EL (cell line): ENCODE data around the gene EYA2.
"Not testable (repeated sequence)": the region's sequence is repeated elsewhere in the genome, so short reads cannot be mapped to it uniquely, and the experiment has no call there.

Experiments
- DNase-seq: peaks from one replicate; pipeline ENCODE4 v3.0.0-alpha.2; 2016

Gene EYA2

GRCh38 chr20:46895906-46896242 lies 1.2 kb downstream of the EYA2 start:
- DNase-seq, result no peak

DNA sequence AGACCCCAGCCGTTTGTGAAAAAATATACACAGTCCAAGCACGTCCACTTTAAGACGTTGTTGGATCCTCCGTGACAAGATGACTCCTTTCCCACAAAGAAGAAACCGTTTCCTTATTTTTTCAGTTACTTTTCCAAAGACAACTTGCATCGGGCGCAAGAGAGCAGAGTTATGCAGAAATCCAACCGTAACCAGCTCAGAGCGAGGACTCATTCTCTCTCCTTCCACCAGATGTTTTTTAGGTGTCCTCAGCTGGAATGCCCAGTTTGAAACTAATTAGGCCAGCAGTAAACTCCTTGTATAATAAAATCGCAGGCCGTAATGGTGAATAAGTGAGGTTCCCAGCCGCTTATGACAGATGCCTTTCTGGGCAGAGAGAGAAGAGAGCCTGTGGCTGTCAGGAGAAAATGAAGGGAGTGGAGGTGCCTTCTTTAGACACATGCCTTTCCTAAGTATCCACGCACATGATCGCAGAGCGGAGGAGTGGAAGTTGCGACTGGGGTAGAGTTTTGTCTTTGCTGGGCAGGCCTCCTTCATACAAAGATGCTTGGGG lies 2.8 kb downstream of the EYA2 start:
- DNase-seq, result no peak

DNA sequence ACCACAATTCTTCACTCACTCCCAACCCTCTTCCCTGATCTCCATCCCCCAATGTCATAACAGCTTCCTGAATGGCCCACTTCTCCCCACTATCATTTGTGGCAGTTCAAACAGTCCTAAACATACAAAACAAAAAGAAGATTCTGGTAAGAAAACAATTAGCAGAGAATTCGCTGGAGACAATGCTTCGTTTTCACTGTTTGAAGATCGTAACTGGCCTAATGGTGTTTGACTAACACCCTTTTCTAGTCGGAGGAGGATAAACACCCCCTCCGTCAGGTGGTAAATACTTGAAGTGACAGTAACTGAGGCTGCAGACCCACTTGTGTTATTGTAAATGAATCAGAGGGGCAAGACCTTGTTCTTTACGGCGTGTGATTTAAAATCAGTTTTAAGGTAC lies 3.8 kb downstream of the EYA2 start:
- DNase-seq, result no peak

- no peak for DNase-seq
Observed at GRCh38 chr20:46899621-46900020, 5.0 kb downstream of the EYA2 start.

DNA sequence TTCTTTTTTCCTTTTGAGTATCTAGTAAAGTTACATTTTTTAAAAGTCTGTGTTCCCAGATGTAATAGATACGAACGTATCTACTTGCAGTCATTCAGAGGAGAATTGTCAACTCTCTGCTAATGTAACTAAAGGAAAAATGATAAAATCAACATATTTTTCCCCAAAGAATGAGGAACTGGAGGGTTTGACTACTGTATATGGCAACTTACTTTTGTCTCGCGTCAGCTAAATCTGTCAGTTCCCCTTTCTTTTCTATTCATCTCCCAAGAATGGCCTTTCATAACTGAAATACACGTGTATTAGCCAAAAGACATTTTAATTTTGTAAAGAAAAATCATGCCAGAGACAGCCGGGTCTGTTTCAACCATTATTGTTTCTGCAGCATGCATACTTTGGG lies 5.4 kb downstream of the EYA2 start:
- DNase-seq, result no peak

DNA sequence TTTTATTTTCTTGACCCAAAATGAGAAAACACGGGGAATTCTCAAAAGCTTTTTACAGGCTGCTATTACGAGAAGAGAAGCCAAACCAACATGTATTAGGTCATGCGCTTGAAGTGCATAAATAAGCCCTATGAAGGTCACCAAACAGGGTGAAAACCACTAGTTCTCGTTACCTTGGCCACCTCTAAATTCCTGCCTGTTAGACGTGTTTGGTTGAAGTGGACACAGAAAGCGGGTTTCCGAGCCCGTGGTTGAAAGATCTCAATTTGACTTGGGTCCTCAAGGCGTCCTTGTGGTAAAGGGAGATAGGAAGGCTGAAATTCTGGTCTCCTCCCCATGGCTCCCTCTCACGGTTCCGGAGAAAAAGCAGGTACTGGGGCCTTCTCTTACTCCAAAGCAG lies 6.2 kb downstream of the EYA2 start:
- no peak for DNase-seq

GRCh38 chr20:46901638-46902037 lies 7.0 kb downstream of the EYA2 start:
- no peak for DNase-seq

DNA sequence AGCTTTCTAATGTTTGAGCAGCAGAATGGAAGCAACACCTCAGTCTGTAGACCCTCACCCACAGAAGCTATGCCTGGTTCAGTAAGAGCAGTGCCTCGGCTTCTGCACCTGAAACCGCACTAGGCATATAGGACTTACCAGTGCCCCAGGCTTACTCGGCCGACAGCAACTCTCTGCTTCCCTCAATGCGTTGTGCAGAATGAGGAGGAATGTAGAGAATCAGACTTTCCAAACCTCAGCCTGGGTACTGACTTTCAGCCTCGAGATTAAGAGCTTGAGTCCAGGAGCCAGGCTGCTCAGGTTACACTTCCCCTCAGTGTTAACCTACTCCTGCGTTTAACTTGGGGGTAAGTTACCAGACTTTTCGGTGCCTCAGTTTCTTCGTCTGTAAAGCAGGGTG lies 8.6 kb downstream of the EYA2 start:
- no peak for DNase-seq

DNA sequence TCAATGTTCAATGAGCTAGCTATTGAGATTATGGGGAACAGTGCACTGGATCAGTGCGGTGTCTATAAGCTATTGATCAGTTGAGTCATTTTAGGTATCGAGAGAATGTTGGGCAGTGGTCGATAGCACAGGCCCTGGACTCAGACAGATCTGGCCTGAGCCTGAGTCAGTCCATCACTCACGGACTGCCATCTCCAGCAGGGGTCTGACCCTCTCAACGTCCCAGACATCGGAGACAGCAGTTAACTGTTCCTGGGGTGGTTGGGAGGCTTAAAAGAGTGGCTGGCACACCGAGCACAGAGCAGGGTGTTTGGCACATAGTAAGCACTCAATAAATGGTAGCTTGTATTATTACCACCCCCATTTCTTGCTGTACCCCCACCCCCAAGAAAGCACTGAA lies 9.3 kb downstream of the EYA2 start:
- DNase-seq, result no peak

DNA sequence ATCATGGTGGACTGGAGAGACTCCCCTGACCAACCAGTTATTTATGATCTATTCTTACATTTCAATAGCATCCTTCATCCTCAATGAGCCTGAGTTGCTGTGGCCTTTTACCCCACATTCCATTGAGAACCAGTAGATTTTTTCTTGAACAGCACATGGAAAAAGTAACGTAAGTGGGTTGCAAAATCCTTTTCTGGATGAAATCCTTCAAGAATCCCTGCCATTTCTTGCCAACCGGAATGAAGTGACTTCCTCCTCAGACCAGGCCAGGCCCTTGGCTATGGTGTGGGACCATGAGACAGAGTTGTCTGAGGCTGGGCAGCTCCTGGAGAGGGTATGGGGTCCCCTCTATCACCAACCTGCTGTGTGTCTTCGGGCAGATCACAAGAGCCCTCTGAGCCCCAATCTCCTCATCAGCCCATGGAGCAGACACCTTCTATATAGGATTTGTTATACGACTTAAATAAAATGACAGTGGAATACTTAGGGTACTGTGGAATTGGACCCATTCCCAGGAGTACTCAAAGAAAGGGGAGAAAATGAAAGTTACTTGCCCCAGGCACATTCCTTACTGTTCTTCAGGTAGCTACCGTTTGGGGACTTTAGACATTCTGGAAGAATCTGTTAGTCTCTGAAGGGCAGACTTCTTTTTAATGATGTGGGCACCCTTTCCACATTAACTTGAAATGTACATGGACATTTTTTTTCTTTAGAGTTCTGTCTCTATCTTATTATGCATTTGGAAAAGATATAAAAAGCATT lies 10.9 kb downstream of the EYA2 start:
- DNase-seq, result no peak

GRCh38 chr20:46913329-46914044 lies 18.8 kb downstream of the EYA2 start:
- DNase-seq, result no peak

DNA sequence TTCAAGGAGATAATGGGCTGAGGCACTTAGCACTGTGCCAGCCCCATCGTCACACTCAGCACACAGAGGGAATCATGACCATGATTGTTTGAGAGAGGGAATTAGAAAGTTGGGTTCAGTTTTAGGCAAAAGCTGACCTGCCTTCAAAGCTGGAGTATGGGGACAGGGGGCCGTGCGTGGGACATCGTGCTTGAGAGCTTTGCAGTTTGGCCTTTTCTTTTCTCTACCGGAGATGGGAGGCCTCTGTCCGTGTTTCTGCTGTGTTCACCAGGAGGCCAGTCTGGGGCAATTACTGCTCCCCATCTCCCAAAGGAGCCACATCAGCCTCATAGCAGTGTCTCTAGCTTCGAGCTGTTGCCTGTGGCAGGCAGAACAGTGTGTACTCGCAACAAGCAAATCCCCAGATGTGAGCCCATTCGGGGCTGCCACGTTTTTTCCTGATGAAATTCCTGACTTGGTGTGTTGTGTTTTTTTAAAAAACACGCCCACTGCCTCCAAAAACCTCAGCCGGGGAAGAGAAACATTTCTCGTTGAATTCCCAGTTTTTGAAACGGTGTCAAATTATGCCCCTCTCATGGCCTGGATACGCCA lies 20.2 kb downstream of the EYA2 start:
- no peak for DNase-seq

GRCh38 chr20:46915575-46916257 lies 21.1 kb downstream of the EYA2 start:
- no peak for DNase-seq

DNA sequence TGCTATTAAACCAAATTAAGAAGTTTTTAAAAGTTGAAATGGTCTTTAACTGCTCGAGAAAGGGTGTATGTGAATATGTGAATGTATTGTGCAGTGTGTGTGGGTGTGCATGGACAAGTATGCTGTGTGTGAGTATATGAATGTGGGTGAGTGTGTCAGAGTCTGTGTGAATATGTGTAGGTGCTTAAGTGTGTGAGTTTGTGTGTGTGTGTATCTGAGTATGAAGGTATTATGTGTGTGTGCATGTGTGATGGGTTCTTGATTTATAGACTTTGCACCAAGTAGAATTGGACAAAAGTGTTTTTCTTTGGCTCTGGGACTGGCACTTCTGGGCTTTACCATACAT lies 21.6 kb downstream of the EYA2 start:
- DNase-seq, result no peak

- DNase-seq, result no peak
Observed at GRCh38 chr20:46917155-46917554, 22.5 kb downstream of the EYA2 start.

DNA sequence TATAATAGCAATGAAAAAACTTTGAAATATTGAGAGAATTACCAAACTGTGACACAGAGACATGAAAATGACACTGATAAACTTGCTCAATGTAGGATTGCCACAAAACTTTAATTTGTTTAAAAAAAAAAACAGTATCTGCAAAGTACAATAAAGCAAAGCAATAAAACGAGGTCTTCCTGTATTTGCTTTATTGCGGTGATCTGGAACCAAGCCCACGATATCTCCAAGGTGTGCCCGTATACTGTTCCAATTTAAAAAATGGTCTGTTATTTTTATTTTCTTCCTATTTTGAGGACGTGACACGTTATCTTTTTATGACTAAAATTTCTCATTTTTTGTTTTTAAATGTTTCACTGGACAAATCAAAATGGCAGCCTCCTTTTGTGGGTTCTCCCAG lies 25.5 kb downstream of the EYA2 start:
- no peak for DNase-seq

DNA sequence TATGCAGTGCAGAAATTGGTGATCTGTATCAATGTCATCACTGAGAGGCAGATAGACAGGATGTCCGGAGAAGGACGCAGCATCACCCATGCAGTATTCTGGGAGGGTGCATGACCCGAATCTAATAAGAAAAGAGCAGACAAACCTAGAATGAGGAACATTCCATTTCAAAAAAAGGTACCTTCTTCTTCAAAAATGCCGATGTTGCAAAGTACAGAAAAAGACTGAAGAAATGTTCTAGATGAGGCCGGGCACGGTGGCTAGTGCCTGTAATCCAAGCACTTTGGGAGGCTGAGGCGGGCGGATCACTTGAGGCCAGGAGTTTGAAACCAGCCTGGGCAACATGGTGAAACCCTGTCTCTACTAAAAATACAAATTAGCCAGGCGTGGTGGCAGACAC lies 28.2 kb downstream of the EYA2 start:
- not testable (repeated sequence) for DNase-seq

GRCh38 chr20:46923550-46923949 lies 28.9 kb downstream of the EYA2 start:
- DNase-seq, result no peak

- peak; percentile 25 for DNase-seq
Observed at GRCh38 chr20:46928580-46929132, 34.0 kb downstream of the EYA2 start.

DNA sequence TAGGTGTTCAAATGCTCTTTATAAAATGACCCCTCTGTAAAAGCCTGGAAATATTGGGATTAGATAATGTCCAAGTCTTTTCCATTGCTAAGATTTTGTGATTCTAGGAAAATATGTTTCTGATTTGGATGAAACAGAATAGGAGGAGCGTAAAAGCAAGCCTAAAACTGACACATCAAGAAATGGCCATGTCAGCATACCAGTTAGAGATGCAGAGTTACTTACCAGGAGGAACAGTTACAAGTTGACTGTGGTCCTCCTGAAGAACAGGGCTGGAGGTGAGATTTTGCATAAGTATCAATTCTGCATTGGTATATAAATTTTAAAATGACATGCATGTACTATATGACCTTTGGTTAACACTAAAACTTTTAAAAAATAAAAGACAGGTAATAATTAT lies 35.3 kb downstream of the EYA2 start:
- no peak for DNase-seq

DNA sequence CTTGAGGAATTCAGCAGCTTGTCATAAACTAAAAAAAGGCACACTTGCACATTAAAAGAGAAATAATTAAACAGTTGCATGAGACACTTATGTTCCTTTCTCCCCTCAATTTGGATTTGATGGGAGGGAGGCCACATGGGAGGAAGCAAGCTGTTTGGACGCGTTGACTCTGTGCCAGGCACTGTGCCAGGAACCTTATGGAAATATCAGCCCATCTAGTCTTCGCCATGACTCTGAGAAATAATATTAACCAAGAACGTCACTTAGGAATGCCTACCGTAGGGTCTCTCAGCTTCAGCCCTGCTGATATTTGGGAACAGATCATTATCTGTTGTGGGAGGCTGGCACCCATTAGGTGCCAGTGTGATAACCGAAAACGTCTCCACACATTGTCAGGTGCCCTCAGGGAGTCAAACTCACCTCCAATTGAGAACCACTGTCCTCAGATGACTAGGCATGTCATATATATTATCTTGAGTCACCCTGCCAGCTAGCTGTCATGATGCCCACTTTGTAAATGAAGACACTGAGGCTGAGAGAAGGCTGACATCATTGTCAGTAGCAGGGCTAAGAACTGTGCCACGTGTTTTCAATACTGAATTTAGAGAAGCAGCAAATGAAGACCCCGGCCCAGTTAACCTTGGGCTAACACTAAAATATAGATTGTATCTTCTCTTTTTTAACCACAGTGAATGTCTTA lies 36.1 kb downstream of the EYA2 start:
- no peak for DNase-seq

- DNase-seq, result no peak
Observed at GRCh38 chr20:46931699-46932098, 37.1 kb downstream of the EYA2 start.

- not testable (repeated sequence) for DNase-seq
Observed at GRCh38 chr20:46932439-46932838, 37.8 kb downstream of the EYA2 start.
